GM12864 (cell line): ENCODE data around the gene RBM26.

Experiments
- DNase-seq: peaks from one replicate; pipeline ENCODE4 v3.0.0-alpha.2; 2011; ENCODE audit warnings: low read depth
- H3K4me3 ChIP-seq: 2 replicates; pipeline ENCODE4 v1.5.1; 2011; ENCODE audit warnings: mild to moderate bottlenecking, low read depth, low read length, control low read depth
- TF ChIP-seq, protein P1 (sequence below): IDR thresholded peaks from 2 replicates; pipeline ENCODE4 v1.5.1; 2011; ENCODE audit warnings: low read depth, mild to moderate bottlenecking, moderate library complexity, low read length, control low read depth, inconsistent platforms; ENCODE audit errors: missing control alignments

The RBM26 gene

DNA sequence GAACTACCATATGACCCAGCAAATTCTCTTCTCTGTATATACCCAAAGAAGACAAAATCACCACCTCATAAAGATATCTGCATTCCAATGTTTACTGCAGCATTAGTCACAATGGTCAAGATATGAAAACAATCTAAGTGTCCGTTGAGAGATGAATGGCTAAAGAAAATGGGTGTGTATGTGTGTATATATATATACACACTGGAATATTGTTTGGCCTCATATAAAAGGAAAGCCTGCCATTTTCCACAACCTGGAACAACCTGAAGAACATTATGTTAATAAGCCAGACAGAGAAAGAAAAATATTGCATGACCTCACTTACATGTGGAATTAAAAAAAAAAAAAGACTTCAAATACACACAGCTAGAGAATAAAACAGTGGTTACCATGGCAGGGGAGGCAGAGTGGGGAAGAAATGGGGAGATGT, 29.5 kb upstream of the RBM26 start:
- no peak overlapping the region for H3K4me3 ChIP-seq
- TF ChIP-seq, protein P1, sequence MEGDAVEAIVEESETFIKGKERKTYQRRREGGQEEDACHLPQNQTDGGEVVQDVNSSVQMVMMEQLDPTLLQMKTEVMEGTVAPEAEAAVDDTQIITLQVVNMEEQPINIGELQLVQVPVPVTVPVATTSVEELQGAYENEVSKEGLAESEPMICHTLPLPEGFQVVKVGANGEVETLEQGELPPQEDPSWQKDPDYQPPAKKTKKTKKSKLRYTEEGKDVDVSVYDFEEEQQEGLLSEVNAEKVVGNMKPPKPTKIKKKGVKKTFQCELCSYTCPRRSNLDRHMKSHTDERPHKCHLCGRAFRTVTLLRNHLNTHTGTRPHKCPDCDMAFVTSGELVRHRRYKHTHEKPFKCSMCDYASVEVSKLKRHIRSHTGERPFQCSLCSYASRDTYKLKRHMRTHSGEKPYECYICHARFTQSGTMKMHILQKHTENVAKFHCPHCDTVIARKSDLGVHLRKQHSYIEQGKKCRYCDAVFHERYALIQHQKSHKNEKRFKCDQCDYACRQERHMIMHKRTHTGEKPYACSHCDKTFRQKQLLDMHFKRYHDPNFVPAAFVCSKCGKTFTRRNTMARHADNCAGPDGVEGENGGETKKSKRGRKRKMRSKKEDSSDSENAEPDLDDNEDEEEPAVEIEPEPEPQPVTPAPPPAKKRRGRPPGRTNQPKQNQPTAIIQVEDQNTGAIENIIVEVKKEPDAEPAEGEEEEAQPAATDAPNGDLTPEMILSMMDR = no peak
- no peak for DNase-seq

DNA sequence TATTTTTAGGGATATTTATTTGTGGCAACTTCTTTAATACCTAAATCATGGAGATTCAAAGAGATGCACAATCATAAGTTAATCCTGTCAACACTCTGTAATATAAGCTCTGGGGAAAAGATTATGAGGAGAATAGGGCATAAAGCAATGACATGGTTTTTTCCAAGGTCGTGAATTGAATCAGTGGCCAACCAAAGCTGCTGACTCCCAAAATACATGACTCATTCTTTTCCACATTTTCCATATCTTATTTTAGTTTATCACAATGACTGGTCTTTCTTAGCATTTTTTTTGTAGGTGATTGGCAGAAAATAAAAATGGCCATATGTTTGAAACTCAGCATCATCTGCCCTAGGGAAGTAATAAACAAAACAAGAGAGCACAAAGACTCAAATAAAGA, 28.5 kb upstream of the RBM26 start:
- TF ChIP-seq, protein P1 = no peak
- H3K4me3 ChIP-seq = no peak overlapping the region
- no peak for DNase-seq

DNA sequence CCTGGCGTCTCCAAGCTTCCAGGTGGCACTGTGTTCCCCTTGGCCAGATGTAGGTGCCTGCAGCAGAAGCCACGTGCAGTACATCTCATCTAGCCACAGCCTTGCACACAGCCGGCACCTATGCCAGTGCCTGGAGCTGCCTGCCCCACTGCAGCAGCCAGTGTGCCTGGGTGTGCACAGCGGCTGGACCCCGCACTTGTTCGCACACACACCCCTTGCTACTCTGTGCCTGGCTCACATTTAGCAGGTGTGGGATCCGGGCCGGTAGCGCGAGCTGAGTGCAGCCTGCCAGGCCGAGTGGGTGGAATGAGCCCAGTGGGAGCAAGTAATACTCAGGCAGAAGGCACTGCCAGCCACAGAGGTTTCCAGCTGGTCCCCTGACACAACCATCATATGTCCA, 26.9 kb upstream of the RBM26 start:
- no peak overlapping the region for H3K4me3 ChIP-seq
- DNase-seq = no peak

DNA sequence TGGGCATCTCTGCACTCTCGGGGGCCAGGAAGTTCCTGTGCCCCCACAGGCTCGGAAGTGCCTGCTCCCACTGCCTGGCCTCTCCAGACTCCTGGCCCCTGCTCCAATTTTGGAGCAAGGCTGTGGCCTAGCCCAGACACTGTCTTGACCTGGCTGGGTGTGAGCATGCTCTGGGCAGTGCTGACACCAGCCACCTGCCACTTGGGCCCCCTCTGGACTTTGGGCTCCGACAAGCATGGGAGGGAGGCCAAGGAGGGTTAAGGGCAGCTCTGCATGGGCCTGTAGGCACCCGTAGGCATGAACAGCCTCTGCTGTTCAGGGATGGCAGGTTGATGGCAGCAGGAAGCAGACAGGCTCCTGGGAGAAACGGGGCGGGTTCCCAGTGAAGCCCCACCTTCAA, 26.0 kb upstream of the RBM26 start:
- TF ChIP-seq, protein P1 = no peak
- no peak overlapping the region for H3K4me3 ChIP-seq

More for the DNA sequence above, 26.9 kb upstream of the RBM26 start:
- TF ChIP-seq, protein P1 = no peak

DNA sequence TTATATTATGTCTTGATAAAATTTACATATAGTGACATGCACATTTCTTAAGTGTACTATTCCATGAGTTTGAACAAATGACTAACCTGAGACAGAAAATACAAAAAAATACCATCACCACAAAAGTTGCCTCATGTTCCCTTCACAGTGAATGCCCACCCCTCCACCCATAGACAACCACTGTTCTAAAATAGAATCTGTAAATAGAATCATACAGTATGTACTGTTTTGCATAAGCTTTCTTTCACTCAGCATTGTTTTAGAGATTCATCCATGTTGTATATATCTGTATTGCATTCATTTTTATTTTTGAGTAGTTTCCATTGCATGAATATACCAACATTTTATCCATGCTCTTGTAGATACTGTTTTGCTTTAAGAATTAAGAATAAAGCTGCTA, 23.3 kb upstream of the RBM26 start:
- H3K4me3 ChIP-seq = no peak overlapping the region
- TF ChIP-seq, protein P1 = no peak
- no peak for DNase-seq

More for the DNA sequence above, 26.0 kb upstream of the RBM26 start:
- no peak for DNase-seq

DNA sequence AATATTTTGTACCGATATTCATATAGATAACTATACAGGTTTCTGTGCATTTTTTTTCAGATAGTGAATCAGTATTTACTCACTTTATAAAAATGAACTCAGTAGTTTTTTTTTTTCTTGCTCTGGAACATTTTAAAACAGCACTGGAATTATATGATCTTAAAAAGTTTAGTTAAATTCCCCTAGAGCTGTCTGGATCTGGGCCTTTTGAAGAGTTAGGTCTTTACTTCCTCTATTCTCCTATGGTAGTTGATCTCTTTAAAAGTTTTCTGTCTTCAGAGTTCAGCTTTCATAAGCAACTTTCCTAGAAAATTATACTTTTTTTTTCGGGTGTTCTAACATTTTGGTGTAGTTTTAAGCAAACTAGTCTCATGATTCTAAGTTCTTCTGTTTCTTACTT, 21.8 kb upstream of the RBM26 start:
- H3K4me3 ChIP-seq = no peak overlapping the region
- no peak for DNase-seq
- TF ChIP-seq, protein P1 = no peak

DNA sequence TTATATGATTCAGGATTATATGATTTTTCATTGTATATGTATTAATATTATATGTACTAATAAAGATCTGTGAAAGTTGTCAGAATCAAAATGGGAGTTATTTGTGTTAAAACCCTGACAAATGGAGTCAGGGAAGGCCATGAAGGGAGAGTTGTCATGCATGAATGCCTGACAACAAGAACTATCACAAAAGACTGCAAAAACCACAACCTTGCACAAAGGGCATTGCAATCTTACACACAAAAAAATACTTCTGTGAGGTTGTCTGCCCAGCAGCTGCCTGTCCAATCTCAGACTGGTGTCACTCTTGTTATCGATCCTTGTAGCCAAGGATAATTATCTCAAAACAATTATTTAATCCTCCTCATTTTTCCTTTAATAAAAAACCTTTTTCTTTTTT, 21.2 kb upstream of the RBM26 start:
- no peak overlapping the region for H3K4me3 ChIP-seq
- TF ChIP-seq, protein P1 = no peak
- DNase-seq = no peak
